Gastroesophageal sphincter (tissue), 2 donors: ENCODE measurements around the gene GRIK1.

Source experiments
- EP300 ChIP-seq: sonication (generic); formaldehyde crosslinking; IDR thresholded peaks from one replicate; pipeline ENCODE4 v1.6.1; 2017; ENCODE audit warnings: antibody characterized with exemption, mild to moderate bottlenecking
- POLR2A ChIP-seq, 2 donors: fragments of 450-650 bp; IDR thresholded peaks; one replicate each; pipeline ENCODE4 v1.6.1; 2017; ENCODE audit warnings: antibody characterized with exemption in 2 of 2, mild to moderate bottlenecking in 2 of 2, moderate library complexity in 1 of 2
- POLR2AphosphoS5 ChIP-seq: sonication (generic); formaldehyde crosslinking; IDR thresholded peaks from one replicate; pipeline ENCODE4 v1.6.1; 2017; ENCODE audit warnings: antibody characterized with exemption

- TF ChIP-seq POLR2A (IDR thresholded peaks at IDR 0.05), result no peak
- no peak for TF ChIP-seq POLR2AphosphoS5
- TF ChIP-seq EP300, result no peak
These were observed 415.7 kb downstream of the GRIK1 start for GRCh38 chr21:29524055-29524454.
